CD14-positive monocyte (primary cell): ENCODE data around the gene IL7R. TPM values are rescaled to one million over a fixed set of nuclear protein-coding genes. Genes with fewer than 3 reads are reported as not detected.

Experiments
- DNase-seq, 3 donors: peaks; one replicate each; pipeline ENCODE4 v3.0.0-alpha.2; 2011 to 2022
- H2AFZ ChIP-seq: 2 replicates; pipeline ENCODE4 v1.6.0; 2012; ENCODE audit warnings: mild to moderate bottlenecking, low read depth, low read length, inconsistent platforms; ENCODE audit not compliant: insufficient read depth, poor library complexity, severe bottlenecking
- H3K27ac ChIP-seq, 2 donors: 1 replicate in 1 of 2; 2 replicates in 1 of 2; pipeline ENCODE4 v1.5.1; 2012 to 2013; ENCODE audit warnings: low read length in 2 of 2, control low read depth in 1 of 2, inconsistent platforms in 1 of 2, low read depth in 1 of 2, mild to moderate bottlenecking in 1 of 2
- H3K27me3 ChIP-seq, 2 donors: one replicate each; pipeline versions ENCODE4 v1.6.0 to v1.6.1; 2011 to 2013; ENCODE audit warnings: low read length in 2 of 2; ENCODE audit not compliant: control insufficient read depth in 2 of 2, insufficient read depth in 2 of 2
- H3K36me3 ChIP-seq, 2 donors: replicated peaks in 1 of 2; 1 replicate in 1 of 2; 2 replicates in 1 of 2; pipeline versions ENCODE4 v1.5.1 to v1.6.1; 2012 to 2013; ENCODE audit warnings: low read length in 2 of 2, control low read depth in 1 of 2, inconsistent platforms in 1 of 2, mild to moderate bottlenecking in 1 of 2; ENCODE audit not compliant: insufficient read depth in 2 of 2, control insufficient read depth in 1 of 2
- H3K4me1 ChIP-seq, 2 donors: 1 replicate in 1 of 2; 2 replicates in 1 of 2; pipeline versions ENCODE4 v1.5.1 to v1.6.1; 2012 to 2013; ENCODE audit warnings: low read length in 2 of 2, control low read depth in 1 of 2, inconsistent platforms in 1 of 2, mild to moderate bottlenecking in 1 of 2, moderate library complexity in 1 of 2; ENCODE audit not compliant: insufficient read depth in 2 of 2, control insufficient read depth in 1 of 2
- H3K4me2 ChIP-seq: replicated peaks from 2 replicates; pipeline ENCODE3; 2012; ENCODE audit warnings: low read length, moderate library complexity, mild to moderate bottlenecking; ENCODE audit not compliant: poor library complexity, severe bottlenecking; ENCODE audit errors: extremely low read depth
- H3K4me3 ChIP-seq, 3 experiments: fragments of 200-600 bp in 1 of 3; sonication (generic) in 1 of 3; replicated peaks in 1 of 3; 1 replicate in 2 of 3; 2 replicates in 1 of 3; pipeline ENCODE4 v1.5.1; 2011 to 2013; ENCODE audit warnings: low read length in 3 of 3, mild to moderate bottlenecking in 3 of 3, control low read depth in 2 of 3, low read depth in 2 of 3, inconsistent platforms in 1 of 3, moderate library complexity in 1 of 3
- H3K79me2 ChIP-seq: 2 replicates; pipeline ENCODE4 v1.6.0; 2012; ENCODE audit warnings: mild to moderate bottlenecking, control low read depth, inconsistent platforms, low read length, moderate library complexity; ENCODE audit not compliant: insufficient read depth
- H3K9ac ChIP-seq: 2 replicates; pipeline ENCODE4 v1.6.0; 2017; ENCODE audit warnings: low read length, mild to moderate bottlenecking; ENCODE audit not compliant: insufficient read depth, poor library complexity, severe bottlenecking
- H3K9me3 ChIP-seq, 2 donors: replicated peaks in 1 of 2; 1 replicate in 1 of 2; 2 replicates in 1 of 2; pipeline versions ENCODE4 v1.5.1 to v1.6.1; 2012 to 2013; ENCODE audit warnings: low read length in 2 of 2, control low read depth in 1 of 2; ENCODE audit not compliant: control insufficient read depth in 1 of 2, insufficient read depth in 1 of 2
- H4K20me1 ChIP-seq: 2 replicates; pipeline ENCODE4 v1.6.0; 2012; ENCODE audit warnings: mild to moderate bottlenecking, low read length, control low read depth, moderate library complexity; ENCODE audit not compliant: insufficient read depth
- H3K27ac Mint-ChIP-seq, 7 donors: one replicate each; pipeline ENCODE4 v1.8.0; 2020; ENCODE audit warnings: mild to moderate bottlenecking in 7 of 7, mixed read lengths in 7 of 7, moderate library complexity in 6 of 7, inconsistent platforms in 2 of 7
- H3K27me3 Mint-ChIP-seq, 3 donors: one replicate each; pipeline ENCODE4 v1.8.0; 2021 to 2022; ENCODE audit warnings: low read depth in 3 of 3, mild to moderate bottlenecking in 3 of 3, mixed read lengths in 3 of 3, moderate library complexity in 3 of 3, inconsistent platforms in 1 of 3
- H3K36me3 Mint-ChIP-seq, 2 donors: one replicate each; pipeline ENCODE4 v1.8.0; 2020; ENCODE audit warnings: mixed read lengths in 2 of 2, inconsistent platforms in 1 of 2, mild to moderate bottlenecking in 1 of 2
- H3K4me1 Mint-ChIP-seq: one replicate; pipeline ENCODE4 v1.8.0; 2020; ENCODE audit warnings: mild to moderate bottlenecking, mixed read lengths
- H3K4me3 Mint-ChIP-seq, 2 donors: one replicate each; pipeline ENCODE4 v1.8.0; 2020; ENCODE audit warnings: mild to moderate bottlenecking in 2 of 2, mixed read lengths in 2 of 2, moderate library complexity in 1 of 2
- H3K9me3 Mint-ChIP-seq, 7 donors: one replicate each; pipeline ENCODE4 v1.8.0; 2020 to 2022; ENCODE audit warnings: mixed read lengths in 7 of 7, mild to moderate bottlenecking in 6 of 7, moderate library complexity in 6 of 7, inconsistent platforms in 2 of 7
- WGBS: methylation state at CpG from one replicate; pipeline ENCODE4 v1.1.5; 2013; ENCODE audit warnings: missing lambda C conversion rate; ENCODE audit not compliant: insufficient coverage; 5-methylcytosine and 5-hydroxymethylcytosine counted together
- intact Hi-C, 2 donors: fragments of 100-400 bp; cut with micrococcal nuclease; formaldehyde crosslinking; loops; one replicate each; pipeline versions ENCODE4 v1.15.0 to v1.15.1; 2023
- polyA plus RNA-seq, 3 donors: library from polyadenylated mRNA; depleted of rRNA in 1 of 3; unstranded in 2 of 3; stranded (reverse) in 1 of 3; fragments of 300-500 nt in 2 of 3; fragments of >200 nt in 1 of 3; fragmentation: Illumina TruSeq in 2 of 3; gene quantifications; 1 replicate in 2 of 3; 2 replicates in 1 of 3; pipeline ENCODE4 v1.2.3, GENCODE V29; 2012 to 2021
- TF ChIP-seq, protein P1 (sequence below): fragments of 200-600 bp; IDR thresholded peaks from one replicate; pipeline ENCODE4 v1.8.0; 2022; ENCODE audit warnings: antibody characterized with exemption, mild to moderate bottlenecking

The IL7R gene
- polyA plus RNA-seq, 3 donors = 0.12 to 1.9 (median 1.1) TPM

DNA sequence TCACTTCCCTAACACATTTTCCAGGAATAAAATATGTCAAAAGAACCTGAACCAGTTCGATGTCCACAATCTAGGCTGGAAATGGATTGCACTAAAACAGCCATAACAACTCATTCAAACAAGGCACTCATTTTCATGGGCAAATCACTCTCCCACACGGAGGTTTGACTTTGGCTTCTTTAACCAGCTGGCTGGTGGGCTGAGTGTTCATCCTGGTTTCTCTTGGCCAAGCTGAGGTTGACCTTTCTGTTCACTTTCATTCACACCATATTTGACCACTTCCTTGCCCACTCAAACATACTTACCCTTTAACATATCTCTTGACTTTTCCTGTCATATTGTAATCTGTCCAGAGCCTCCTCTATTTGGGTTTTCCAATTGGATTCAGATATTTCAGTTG, 5.4 kb downstream of the IL7R start:
- H3K79me2 ChIP-seq = no peaks in the 10 kb centered on the region
- Mint-ChIP-seq H3K27ac (no peak overlapping the region), H3K4me3 (no peak overlapping the region), H3K4me1 (peaks cover 2% of the 10 kb centered on the region), H3K9me3 (peaks cover 0 to 2% (median 0%) of the 10 kb centered on the region in 7 donors), H3K36me3 (no peaks in the 10 kb centered on the region), H3K27me3 (peaks cover 0 to 2% (median 0%) of the 10 kb centered on the region in 3 donors)
- H3K4me3 ChIP-seq = no peak overlapping the region
- no peaks in the 10 kb centered on the region for H3K36me3 ChIP-seq
- peaks cover 0 to under 1% of the 10 kb centered on the region in 2 donors for H3K4me1 ChIP-seq
- WGBS = 80% methylated on average over 2 of the region's 2 CpGs
- TF ChIP-seq, protein P1, sequence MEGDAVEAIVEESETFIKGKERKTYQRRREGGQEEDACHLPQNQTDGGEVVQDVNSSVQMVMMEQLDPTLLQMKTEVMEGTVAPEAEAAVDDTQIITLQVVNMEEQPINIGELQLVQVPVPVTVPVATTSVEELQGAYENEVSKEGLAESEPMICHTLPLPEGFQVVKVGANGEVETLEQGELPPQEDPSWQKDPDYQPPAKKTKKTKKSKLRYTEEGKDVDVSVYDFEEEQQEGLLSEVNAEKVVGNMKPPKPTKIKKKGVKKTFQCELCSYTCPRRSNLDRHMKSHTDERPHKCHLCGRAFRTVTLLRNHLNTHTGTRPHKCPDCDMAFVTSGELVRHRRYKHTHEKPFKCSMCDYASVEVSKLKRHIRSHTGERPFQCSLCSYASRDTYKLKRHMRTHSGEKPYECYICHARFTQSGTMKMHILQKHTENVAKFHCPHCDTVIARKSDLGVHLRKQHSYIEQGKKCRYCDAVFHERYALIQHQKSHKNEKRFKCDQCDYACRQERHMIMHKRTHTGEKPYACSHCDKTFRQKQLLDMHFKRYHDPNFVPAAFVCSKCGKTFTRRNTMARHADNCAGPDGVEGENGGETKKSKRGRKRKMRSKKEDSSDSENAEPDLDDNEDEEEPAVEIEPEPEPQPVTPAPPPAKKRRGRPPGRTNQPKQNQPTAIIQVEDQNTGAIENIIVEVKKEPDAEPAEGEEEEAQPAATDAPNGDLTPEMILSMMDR = no peak
- H3K4me2 ChIP-seq = no peak overlapping the region
- no peaks in the 10 kb centered on the region for H3K27me3 ChIP-seq
- H3K9me3 ChIP-seq = no peaks in the 10 kb centered on the region
- no peaks in the 10 kb centered on the region for H4K20me1 ChIP-seq
- DNase-seq = no peak
- H3K27ac ChIP-seq = no peak overlapping the region
- no peak overlapping the region for H2AFZ ChIP-seq
- intact Hi-C loops = no loop called here
- no peak overlapping the region for H3K9ac ChIP-seq

DNA sequence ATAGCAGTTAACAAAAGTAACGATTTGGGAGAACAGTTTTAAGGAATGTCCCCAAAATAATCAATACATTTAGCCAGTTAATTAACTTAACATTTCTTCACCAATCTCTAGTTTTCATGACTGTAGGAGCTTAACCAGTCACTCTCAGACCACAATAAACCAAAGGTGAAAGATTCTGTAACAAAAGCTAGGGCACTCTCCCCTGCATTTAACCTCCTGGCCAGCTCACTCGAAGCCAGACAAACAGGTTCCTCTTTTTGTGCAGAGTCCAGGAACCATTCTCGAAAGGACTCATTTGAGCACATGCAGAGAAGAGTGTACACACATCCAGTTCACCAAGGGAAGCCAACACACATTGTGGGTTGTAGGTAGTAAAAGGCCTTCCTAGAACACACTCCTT, 6.5 kb downstream of the IL7R start:
- Histone ChIP-seq H3K9ac (no peak overlapping the region), H2AFZ (peak overlapping the region; percentile 7)

More for the DNA sequence above, 6.5 kb downstream of the IL7R start:
- Histone ChIP-seq H3K27me3 (no peaks in the 10 kb centered on the region), H3K4me3 (no peak overlapping the region), H3K4me1 (no peaks in the 10 kb centered on the region), H3K4me2 (no peak overlapping the region), H3K9me3 (no peaks in the 10 kb centered on the region), H3K27ac (no peak overlapping the region), H3K36me3 (no peaks in the 10 kb centered on the region), H3K79me2 (no peaks in the 10 kb centered on the region), H4K20me1 (no peaks in the 10 kb centered on the region)
- no CpG with 5 or more reads among the region's 3 CpGs for WGBS
- no peak overlapping the region for H3K4me3 Mint-ChIP-seq
- no peaks in the 10 kb centered on the region for H3K36me3 Mint-ChIP-seq
- intact Hi-C loops = no loop called here
- TF ChIP-seq, protein P1 = no peak
- peaks cover 2% of the 10 kb centered on the region for H3K4me1 Mint-ChIP-seq
- H3K9me3 Mint-ChIP-seq = peaks cover 0 to 2% (median 0%) of the 10 kb centered on the region in 7 donors
- peak in 1 of 3 donors; percentile 23 for DNase-seq
- peaks cover 0 to 2% (median 0%) of the 10 kb centered on the region in 3 donors for H3K27me3 Mint-ChIP-seq
- peak overlapping the region in 1 of 7 donors; percentile 28 for H3K27ac Mint-ChIP-seq
